Activated CD8-positive, alpha-beta memory T cell treated with anti-CD3 and anti-CD28 coated beads, Interleukin-2, amount 50 U/mL, for 1 hour (primary cell): ENCODE data around the gene ACBD4.

Source experiments
- DNase-seq: peaks from one replicate; pipeline ENCODE4 v3.0.0-alpha.2; 2020; ENCODE audit errors: extremely low read depth

ACBD4 gene, protein sequence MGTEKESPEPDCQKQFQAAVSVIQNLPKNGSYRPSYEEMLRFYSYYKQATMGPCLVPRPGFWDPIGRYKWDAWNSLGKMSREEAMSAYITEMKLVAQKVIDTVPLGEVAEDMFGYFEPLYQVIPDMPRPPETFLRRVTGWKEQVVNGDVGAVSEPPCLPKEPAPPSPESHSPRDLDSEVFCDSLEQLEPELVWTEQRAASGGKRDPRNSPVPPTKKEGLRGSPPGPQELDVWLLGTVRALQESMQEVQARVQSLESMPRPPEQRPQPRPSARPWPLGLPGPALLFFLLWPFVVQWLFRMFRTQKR

DNA sequence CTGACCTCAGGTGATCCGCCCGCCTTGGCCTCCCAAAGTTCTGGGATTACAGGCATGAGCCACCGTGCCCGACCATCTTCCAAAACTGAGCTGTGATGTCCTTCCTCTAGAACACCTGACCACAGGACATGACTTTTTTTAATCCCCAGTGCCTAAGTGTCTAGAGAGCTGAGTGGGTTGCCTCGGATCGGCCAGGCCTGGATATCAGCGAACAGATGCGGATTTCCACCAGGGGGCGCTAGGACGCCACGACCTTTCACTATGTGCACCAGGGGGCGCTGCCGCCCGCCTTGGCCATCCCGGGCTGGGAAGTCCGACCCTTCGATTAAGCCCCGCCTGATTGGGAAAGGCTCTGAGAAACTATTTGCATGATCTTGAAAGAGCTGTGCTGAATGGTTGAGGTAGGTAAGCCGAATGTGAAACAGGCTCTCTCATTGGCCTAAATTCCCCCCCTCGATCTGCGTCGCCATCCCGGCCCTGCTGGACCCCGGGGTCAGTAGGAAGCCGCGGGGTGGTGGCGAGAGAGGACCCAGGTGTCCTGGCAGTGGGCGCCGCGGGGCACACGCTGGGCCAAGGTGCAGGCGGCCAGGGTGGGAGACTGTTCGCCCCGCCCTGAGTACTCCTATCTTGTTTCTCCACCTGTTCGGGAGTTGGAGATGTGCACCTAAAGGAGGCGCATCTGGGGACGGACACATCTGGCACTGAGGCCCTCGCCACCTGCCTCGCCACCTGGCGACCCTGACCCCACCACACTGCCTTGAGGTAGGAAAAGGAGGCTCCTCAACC lies at the start of gene ACBD4:
ACBD4 (plus strand) TSS at position 496 of the 786 bp plus-strand sequence. CDS start 458 bp downstream, outside the sequence.
- peak; percentile 96 for DNase-seq

DNA sequence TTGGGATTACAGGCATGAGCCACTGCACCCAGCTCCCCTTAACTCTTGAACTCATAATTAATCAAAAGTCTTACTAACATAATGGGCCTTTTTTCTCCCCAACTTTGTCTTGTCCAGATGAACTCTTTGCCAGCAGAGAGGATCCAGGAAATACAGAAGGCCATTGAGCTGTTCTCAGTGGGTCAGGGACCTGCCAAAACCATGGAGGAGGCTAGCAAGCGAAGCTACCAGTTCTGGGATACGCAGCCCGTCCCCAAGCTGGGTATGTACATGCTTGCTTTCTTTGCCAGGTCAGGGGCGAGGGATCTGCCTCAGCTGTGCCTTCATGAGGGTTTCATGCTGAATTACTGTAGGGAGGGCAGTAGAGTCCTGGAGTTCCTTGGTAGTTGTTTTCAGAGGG lies 49.1 kb upstream of the ACBD4 start:
- DNase-seq = no peak

- DNase-seq = no peak
Measured at GRCh38 chr17:45086865-45087503, 48.5 kb upstream of the ACBD4 start.

GRCh38 chr17:45087504-45087975 lies 47.9 kb upstream of the ACBD4 start:
- DNase-seq = no peak

- DNase-seq = no peak
Measured at GRCh38 chr17:45087978-45088377, 47.5 kb upstream of the ACBD4 start.

DNA sequence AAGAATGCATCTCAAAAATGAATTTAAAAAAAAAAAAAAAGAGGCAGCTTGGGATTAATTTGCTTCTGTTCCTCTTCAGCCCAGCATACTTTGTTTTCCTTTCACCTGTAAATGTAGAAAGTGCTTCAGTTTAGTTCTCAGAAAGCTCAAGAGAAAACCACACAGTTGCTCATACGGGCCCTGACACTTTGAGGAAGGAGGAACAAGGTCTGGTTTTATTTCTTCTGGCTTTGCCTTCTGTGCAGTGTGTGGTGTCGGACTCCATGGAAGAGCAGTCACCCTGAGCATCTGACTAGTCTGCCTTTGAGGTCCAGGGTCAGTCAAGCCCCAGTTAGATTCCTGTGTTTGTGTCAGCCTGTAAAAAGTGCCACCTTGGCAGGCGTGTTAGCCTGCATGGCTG lies 46.7 kb upstream of the ACBD4 start:
- no peak for DNase-seq

- no peak for DNase-seq
Measured at GRCh38 chr17:45090711-45091110, 44.8 kb upstream of the ACBD4 start.

DNA sequence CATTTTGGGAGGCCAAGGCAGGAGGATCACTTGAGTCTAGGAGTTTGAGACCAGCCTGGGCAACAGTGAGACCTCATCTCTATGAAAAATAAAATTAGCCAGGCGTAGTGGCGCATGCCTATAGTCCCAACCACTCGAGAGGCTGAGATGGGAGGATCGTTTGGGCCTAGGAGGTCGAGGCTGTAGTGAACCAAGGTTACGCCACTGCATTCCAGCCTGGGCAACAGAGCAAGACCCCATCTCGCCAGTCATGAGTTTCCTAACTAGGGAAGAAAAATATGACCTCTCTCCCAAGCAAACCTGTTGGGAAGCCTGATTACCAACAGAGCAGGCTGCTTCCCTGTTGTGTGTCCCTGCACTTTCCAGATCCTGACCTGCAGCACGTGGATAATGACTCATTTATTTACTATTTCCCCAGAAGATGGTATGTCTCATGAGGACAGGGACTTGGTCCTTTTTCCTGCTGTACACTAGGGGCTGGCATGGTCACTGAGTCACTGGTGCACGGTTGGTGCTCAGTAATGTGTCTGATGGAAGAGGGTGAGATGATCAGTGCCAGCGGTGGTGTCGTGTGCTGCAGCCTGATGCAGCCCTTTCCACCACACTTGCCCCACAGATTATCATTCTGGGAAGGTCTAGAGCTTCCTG lies 43.6 kb upstream of the ACBD4 start:
- no peak for DNase-seq

GRCh38 chr17:45092911-45093430 lies 42.5 kb upstream of the ACBD4 start:
- DNase-seq = no peak

GRCh38 chr17:45093444-45094110 lies 41.9 kb upstream of the ACBD4 start:
- no peak for DNase-seq

- no peak for DNase-seq
Measured at GRCh38 chr17:45096141-45096540, 39.3 kb upstream of the ACBD4 start.

- no peak for DNase-seq
Measured at GRCh38 chr17:45096926-45097325, 38.6 kb upstream of the ACBD4 start.

DNA sequence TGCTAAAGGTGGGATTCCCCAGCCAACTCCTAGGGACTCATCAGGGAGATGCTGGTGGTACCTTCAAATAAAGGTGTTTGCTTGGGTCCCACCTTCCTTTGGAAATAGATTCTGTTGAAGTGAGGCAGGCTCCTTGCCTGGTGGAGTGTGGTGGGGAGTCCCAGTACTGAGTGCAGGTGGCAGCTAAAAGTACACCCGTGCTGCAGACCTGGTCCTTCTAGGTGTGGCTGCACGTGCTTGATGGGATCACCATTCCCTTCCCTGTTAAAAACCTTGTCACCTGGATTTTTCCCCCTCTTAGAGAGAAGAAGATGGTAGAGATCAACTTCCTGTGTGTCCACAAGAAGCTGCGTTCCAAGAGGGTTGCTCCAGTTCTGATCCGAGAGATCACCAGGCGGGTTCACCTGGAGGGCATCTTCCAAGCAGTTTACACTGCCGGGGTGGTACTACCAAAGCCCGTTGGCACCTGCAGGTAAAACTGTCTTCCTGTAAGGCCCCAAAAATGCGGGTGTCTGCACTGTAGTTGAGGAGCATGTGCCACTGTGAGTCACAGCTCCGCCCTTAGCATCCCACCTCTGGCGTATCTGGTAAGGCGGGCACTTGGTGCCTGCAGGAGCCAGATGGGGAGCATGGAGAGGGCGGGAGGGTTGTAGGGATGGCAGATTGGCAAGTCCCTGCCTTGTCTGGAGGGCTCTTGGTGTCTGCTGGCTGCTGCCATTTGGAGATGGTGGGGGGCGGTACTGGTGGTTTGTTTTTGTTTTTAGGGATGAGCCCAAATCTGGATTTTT lies 37.2 kb upstream of the ACBD4 start:
- DNase-seq = no peak

DNA sequence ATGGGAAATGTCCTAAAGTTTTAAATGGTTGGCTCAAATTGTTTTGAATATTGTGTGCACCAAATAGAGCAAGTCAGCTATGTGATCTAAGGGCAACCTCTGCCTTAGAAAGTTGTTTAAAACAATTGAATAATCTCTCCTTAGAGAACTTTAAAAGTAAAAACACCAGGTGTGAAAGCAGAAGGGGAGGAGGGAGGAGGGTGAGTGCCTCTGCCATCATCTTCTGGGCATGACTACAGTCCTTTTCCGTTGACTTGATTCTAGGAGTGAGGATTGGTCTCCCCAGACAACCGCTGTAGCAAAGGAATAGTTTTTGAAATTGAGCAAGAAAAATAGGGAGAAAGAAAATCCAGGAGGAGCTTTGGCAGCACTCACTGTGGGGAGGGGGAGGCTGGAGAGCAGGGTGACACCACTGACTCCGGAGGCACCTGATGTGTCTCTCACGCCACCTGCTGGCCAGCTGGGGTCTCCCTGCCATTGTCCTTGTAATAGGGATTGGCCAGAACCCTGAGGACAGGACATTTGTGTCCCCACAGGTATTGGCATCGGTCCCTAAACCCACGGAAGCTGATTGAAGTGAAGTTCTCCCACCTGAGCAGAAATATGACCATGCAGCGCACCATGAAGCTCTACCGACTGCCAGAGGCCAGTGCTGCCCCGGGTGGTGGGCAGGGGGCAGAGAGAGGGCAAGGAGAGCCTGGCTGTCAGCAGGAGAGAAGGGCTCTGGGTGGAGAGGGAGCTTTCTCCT lies 36.4 kb upstream of the ACBD4 start:
- peak; percentile 40 for DNase-seq

DNA sequence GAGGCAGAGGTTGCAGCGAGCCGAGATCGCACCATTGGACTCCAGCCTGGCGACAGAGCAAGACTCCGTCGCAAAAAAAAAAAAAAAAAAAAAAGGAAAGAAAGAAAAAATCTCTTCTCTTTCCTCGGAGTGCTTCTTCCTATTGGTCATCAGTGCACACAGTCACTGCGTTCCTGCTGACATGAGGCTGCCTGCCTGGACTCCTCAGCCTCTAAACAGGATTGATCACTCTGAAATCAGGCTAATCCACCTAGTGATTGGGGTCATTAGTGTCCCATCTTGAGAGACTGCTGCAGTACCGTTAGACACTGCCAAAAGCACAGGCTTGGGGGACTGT lies 34.0 kb upstream of the ACBD4 start:
- DNase-seq = no peak

DNA sequence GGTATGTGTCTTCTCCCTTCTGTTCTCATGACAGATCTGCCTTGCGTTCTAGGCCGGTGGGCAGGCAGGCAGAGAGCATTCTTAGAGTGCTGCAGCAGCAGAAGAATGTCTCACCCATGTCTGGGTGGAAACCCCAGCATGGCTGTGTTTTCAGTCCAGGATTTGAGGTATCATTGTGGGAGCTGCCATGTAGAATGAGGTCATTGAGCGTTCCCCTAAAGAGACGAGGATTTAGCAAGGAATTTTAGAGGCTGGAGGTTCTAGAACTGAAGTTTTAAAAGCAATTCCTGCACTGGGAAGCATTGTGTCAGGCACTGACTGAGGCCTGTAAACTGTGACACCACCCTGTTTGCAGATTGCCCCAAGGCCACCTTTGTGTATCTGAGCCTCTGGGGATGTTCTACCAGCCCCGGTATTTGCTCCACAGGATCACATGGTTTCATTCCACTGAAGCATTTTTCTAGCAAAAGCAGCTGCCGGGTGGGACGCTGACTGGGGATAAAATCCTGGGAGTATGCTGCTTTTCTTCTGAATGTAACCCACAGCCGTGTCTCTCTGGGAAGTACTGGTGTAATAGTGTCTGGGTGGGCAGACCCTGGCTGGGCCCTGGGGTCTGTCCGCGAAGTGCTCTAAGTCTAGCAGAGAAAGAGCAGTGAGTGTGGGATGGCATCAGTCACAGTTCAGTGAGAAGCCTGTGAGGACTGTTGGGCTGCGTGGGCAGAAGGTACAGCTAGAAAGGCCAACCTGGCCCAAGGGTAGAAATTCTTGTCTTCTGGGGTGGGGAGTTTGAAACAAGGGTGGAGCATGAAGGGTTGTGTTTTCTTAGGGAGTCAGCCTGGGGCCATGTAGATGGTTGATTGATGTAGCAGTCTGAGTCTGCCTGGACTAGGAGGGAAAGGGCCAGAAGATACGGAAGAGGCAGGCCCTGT lies 33.3 kb upstream of the ACBD4 start:
- no peak for DNase-seq

GRCh38 chr17:45102856-45103255 lies 32.6 kb upstream of the ACBD4 start:
- no peak for DNase-seq

DNA sequence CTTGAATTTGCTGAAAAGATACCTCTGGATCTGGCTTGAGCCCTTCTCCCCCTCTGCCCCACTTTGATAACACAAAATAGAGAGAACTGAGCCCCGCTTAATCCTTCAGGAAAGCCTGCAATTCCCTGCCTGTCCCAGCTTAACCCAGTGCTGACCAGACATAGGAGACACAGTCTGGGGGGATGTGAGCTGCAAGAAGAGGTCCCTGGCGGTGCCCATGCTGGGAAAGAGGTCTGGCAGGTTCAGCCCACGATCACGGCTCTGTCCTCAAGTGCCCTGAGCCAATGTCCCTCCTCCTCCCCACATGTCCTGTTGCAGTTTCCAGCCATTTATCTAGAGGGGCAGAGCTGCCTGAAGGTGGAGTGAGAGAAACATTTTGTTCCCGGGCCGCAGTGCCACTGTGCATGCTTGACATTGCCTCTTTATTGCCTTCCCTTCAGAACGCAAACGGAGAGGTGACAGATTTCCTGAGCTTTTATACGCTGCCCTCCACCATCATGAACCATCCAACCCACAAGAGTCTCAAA lies 32.2 kb upstream of the ACBD4 start:
- DNase-seq = no peak

DNA sequence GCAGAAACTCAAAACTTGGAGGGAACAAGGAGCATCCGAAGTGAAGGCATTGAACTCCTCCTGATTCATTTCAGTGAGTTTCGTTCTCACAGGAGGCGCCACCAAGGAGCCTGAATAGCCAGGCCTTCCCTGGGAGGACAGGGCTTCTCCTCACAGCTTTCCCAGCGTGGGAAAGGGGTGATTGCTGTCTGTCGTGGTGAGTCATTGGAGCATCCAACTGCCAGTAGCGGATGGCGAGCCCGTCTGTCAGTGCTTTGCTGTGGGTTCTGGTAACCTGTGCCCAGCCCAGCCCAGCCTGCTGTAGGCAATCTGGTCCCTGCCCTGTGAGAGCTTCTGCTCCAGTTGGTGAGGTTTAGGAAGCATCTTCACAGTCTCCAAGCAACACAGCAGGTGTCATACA lies 31.5 kb upstream of the ACBD4 start:
- DNase-seq = no peak
